HEK293T (cell line): Measurements from ENCODE around the gene MGAT5B.
"Not testable (repeated sequence)": the region's sequence is repeated elsewhere in the genome, so short reads cannot be mapped to it uniquely, and the experiment has no call there.

ENCODE experiments used
- CTCF ChIA-PET: fragments of 350-600 bp; formaldehyde crosslinking; extraction: SDS; loops from one replicate; lab custom pipeline; 2021; ENCODE audit warnings: antibody characterized with exemption, inconsistent platforms; lab: Yijun Ruan, JAX
- POLR2A ChIA-PET: fragments of 350-600 bp; formaldehyde crosslinking; extraction: SDS; loops from one replicate; lab custom pipeline; 2020; ENCODE audit warnings: antibody characterized with exemption, inconsistent platforms; lab: Yijun Ruan, JAX
- DNase-seq: peaks from one replicate; pipeline ENCODE4 v3.0.0; 2012; ENCODE audit warnings: mixed read lengths; ENCODE audit errors: extremely low spot score
- ARNT ChIP-seq: fragments of 450-650 bp; IDR thresholded peaks from 2 replicates; pipeline ENCODE4 v1.6.1; 2017; ENCODE audit warnings: mild to moderate bottlenecking
- BHLHE40 ChIP-seq: fragments of 450-650 bp; IDR thresholded peaks from 2 replicates; pipeline ENCODE4 v1.6.1; 2016; ENCODE audit warnings: mild to moderate bottlenecking, moderate library complexity, borderline replicate concordance
- CTBP1 ChIP-seq: fragments of 450-650 bp; IDR thresholded peaks from 2 replicates; pipeline ENCODE4 v1.6.1; 2016; ENCODE audit warnings: borderline replicate concordance
- ELF4 ChIP-seq: fragments of 450-650 bp; IDR thresholded peaks from 2 replicates; pipeline ENCODE4 v1.6.1; 2017; ENCODE audit warnings: antibody characterized with exemption
- FOXA1 ChIP-seq: fragments of 450-650 bp; IDR thresholded peaks from 2 replicates; pipeline ENCODE4 v1.6.1; 2016; ENCODE audit warnings: mild to moderate bottlenecking
- FOXK2 ChIP-seq: fragments of 450-650 bp; IDR thresholded peaks from 2 replicates; pipeline ENCODE4 v1.6.1; 2016; ENCODE audit warnings: mild to moderate bottlenecking
- FOXM1 ChIP-seq: fragments of 450-650 bp; IDR thresholded peaks from 2 replicates; pipeline ENCODE4 v1.6.1; 2017; ENCODE audit warnings: mild to moderate bottlenecking, borderline replicate concordance
- HDGF ChIP-seq: fragments of 450-650 bp; IDR thresholded peaks from 2 replicates; pipeline ENCODE4 v1.6.1; 2017; ENCODE audit warnings: antibody characterized with exemption, borderline replicate concordance
- L3MBTL2 ChIP-seq: fragments of 450-650 bp; conservative IDR thresholded peaks from 2 replicates; pipeline ENCODE4 v1.6.1; 2016; ENCODE audit warnings: mild to moderate bottlenecking
- LEF1 ChIP-seq: fragments of 450-650 bp; IDR thresholded peaks from 2 replicates; pipeline ENCODE4 v1.6.1; 2017; ENCODE audit warnings: mild to moderate bottlenecking, borderline replicate concordance
- NFRKB ChIP-seq: fragments of 450-650 bp; IDR thresholded peaks from 2 replicates; pipeline ENCODE4 v1.6.1; 2016; ENCODE audit warnings: mild to moderate bottlenecking, moderate library complexity
- PKNOX1 ChIP-seq: fragments of 450-650 bp; IDR thresholded peaks from 2 replicates; pipeline ENCODE4 v1.6.1; 2016
- SP1 ChIP-seq: fragments of 450-650 bp; IDR thresholded peaks from 2 replicates; pipeline ENCODE4 v1.6.1; 2017
- SUZ12 ChIP-seq: fragments of 450-650 bp; IDR thresholded peaks from 2 replicates; pipeline ENCODE4 v1.6.1; 2016; ENCODE audit warnings: mild to moderate bottlenecking
- TARDBP ChIP-seq: fragments of 450-650 bp; IDR thresholded peaks from 2 replicates; pipeline ENCODE4 v1.6.1; 2016
- ZNF384 ChIP-seq: fragments of 450-650 bp; IDR thresholded peaks from 2 replicates; pipeline ENCODE4 v1.6.1; 2016

The MGAT5B gene

GRCh38 chr17:76972046-76972641 lies 103.9 kb downstream of the MGAT5B start:
- DNase-seq, result no peak
- no peak for TF ChIP-seq HDGF
- TF ChIP-seq FOXM1, result no peak
- no peak for TF ChIP-seq TARDBP
- no peak for TF ChIP-seq FOXK2
- TF ChIP-seq CTBP1, result no peak
- TF ChIP-seq FOXA1, result no peak
- TF ChIP-seq ZNF384, result no peak
- TF ChIP-seq SUZ12, result no peak
- no peak for TF ChIP-seq NFRKB
- no peak for TF ChIP-seq LEF1
- no peak for TF ChIP-seq ARNT
- no peak for TF ChIP-seq SP1
- TF ChIP-seq ELF4, result no peak
- TF ChIP-seq PKNOX1, result no peak
- no peak for TF ChIP-seq BHLHE40
- TF ChIP-seq L3MBTL2, result no peak
- POLR2A ChIA-PET, result no interaction called here
- CTCF ChIA-PET, result no interaction called here

GRCh38 chr17:76973040-76973439 lies 104.8 kb downstream of the MGAT5B start:
- CTCF ChIA-PET, result interaction anchor here (0.9 kb wide), 1 partner anchor 83 kb away, joined by 3 read pairs; no protein-coding TSS in a partner anchor
- POLR2A ChIA-PET, result no interaction called here
- no peak for TF ChIP-seq CTBP1
- TF ChIP-seq ZNF384, result no peak
- no peak for TF ChIP-seq SUZ12
- no peak for TF ChIP-seq HDGF
- no peak for TF ChIP-seq SP1
- no peak for TF ChIP-seq LEF1
- no peak for TF ChIP-seq PKNOX1
- TF ChIP-seq BHLHE40, result no peak
- TF ChIP-seq FOXA1, result no peak
- no peak for TF ChIP-seq ELF4
- TF ChIP-seq NFRKB, result no peak
- no peak for TF ChIP-seq ARNT
- no peak for TF ChIP-seq FOXK2
- no peak for TF ChIP-seq FOXM1
- no peak for TF ChIP-seq TARDBP
- TF ChIP-seq L3MBTL2, result no peak
- DNase-seq, result no peak

GRCh38 chr17:76974721-76975120 lies 106.5 kb downstream of the MGAT5B start:
- TF ChIP-seq CTBP1 (no peak), TARDBP (no peak), PKNOX1 (no peak), FOXA1 (no peak), BHLHE40 (no peak), ZNF384 (no peak), SUZ12 (no peak), HDGF (no peak), NFRKB (no peak), FOXK2 (no peak), FOXM1 (no peak), ARNT (no peak), LEF1 (no peak), ELF4 (no peak), SP1 (no peak), L3MBTL2 (no peak)
- POLR2A ChIA-PET, result no interaction called here
- CTCF ChIA-PET, result no interaction called here
- no peak for DNase-seq

GRCh38 chr17:76978050-76978449 lies 109.8 kb downstream of the MGAT5B start:
- POLR2A ChIA-PET, CTCF ChIA-PET, DNase-seq: not testable (repeated sequence)

GRCh38 chr17:76981545-76982295 lies 113.5 kb downstream of the MGAT5B start:
- TF ChIP-seq ELF4, result no peak
- DNase-seq, result no peak
- CTCF ChIA-PET, result interaction anchor here (1.1 kb wide), 1 partner anchor 114 kb away, joined by 3 read pairs; the partner anchor contains the start of gene MGAT5B
- POLR2A ChIA-PET, result interaction anchor here (1.0 kb wide), 1 partner anchor 12 kb away, joined by 6 read pairs; no protein-coding TSS in a partner anchor
